WTC11 (cell line): ENCODE data around the gene PROCA1. TPM values are rescaled to one million over a fixed set of nuclear protein-coding genes. Genes with fewer than 3 reads are reported as not detected.

ENCODE experiments used
- ATAC-seq: fragments of 200-7000 bp; cut with Tn5 transposase; 2 replicates; pipeline ENCODE4 v1.10.0; 2021; ENCODE audit warnings: mild to moderate bottlenecking, moderate library complexity
- CTCF ChIA-PET: fragments of 300-600 bp; sonication (Branson Sonifier 250); formaldehyde crosslinking; loops from one replicate; lab custom pipeline; 2021; ENCODE audit warnings: antibody characterized with exemption; lab: Charles Lee
- POLR2A ChIA-PET: fragments of 350-600 bp; sonication (Branson Sonifier 250); formaldehyde crosslinking; loops from one replicate; lab custom pipeline; 2021; ENCODE audit warnings: antibody characterized with exemption; lab: Charles Lee
- DNase-seq: peaks from one replicate; pipeline ENCODE4 v3.0.0; 2021; ENCODE audit warnings: low spot score
- H3K27ac Mint-ChIP-seq: 2 replicates; pipeline ENCODE4 v1.8.0; 2021; ENCODE audit warnings: mixed read lengths
- H3K27me3 Mint-ChIP-seq: 2 replicates; pipeline ENCODE4 v1.8.0; 2021; ENCODE audit warnings: low read depth, mild to moderate bottlenecking, moderate library complexity, mixed read lengths
- H3K36me3 Mint-ChIP-seq: 2 replicates; pipeline ENCODE4 v1.8.0; 2021; ENCODE audit warnings: mixed read lengths
- H3K4me1 Mint-ChIP-seq: 2 replicates; pipeline ENCODE4 v1.8.0; 2022; ENCODE audit warnings: mixed read lengths
- H3K4me3 Mint-ChIP-seq: 2 replicates; pipeline ENCODE4 v1.8.0; 2021; ENCODE audit warnings: mild to moderate bottlenecking, moderate library complexity, mixed read lengths
- H3K9me3 Mint-ChIP-seq: 2 replicates; pipeline ENCODE4 v1.8.0; 2021; ENCODE audit warnings: mixed read lengths
- ATF1 ChIP-seq: sonication (generic); formaldehyde crosslinking; IDR thresholded peaks from 2 replicates; pipeline ENCODE4 v1.8.1; 2023; ENCODE audit warnings: mild to moderate bottlenecking, moderate library complexity, missing genetic modification reagents
- GRHL2 ChIP-seq: fragments of 250-450 bp; sonication (Bioruptor Pico); IDR thresholded peaks from 2 replicates; pipeline ENCODE4 v1.8.0; 2022; ENCODE audit warnings: mild to moderate bottlenecking, moderate library complexity; ENCODE audit not compliant: insufficient replicate concordance, severe bottlenecking
- RELA ChIP-seq: sonication (generic); formaldehyde crosslinking; IDR thresholded peaks from 2 replicates; pipeline ENCODE4 v1.8.1; 2022; ENCODE audit warnings: missing genetic modification reagents, mild to moderate bottlenecking, borderline replicate concordance
- SMAD3 ChIP-seq: sonication (generic); formaldehyde crosslinking; IDR thresholded peaks from 2 replicates; pipeline ENCODE4 v1.8.0; 2022; ENCODE audit warnings: missing genetic modification reagents, mild to moderate bottlenecking, borderline replicate concordance
- TP53 ChIP-seq: sonication (generic); formaldehyde crosslinking; IDR thresholded peaks from 2 replicates; pipeline ENCODE4 v1.8.1; 2023; ENCODE audit warnings: mild to moderate bottlenecking, missing genetic modification reagents
- ZBTB21 ChIP-seq: sonication (generic); formaldehyde crosslinking; IDR thresholded peaks from 2 replicates; pipeline ENCODE4 v1.8.1; 2023; ENCODE audit warnings: mild to moderate bottlenecking, missing genetic modification reagents, borderline replicate concordance
- ZNF232 ChIP-seq: sonication (generic); formaldehyde crosslinking; IDR thresholded peaks from 2 replicates; pipeline ENCODE4 v1.8.0; 2022; ENCODE audit warnings: mild to moderate bottlenecking, missing genetic modification reagents
- ZNF423 ChIP-seq: fragments of 250-450 bp; sonication (Bioruptor Pico); IDR thresholded peaks from 2 replicates; pipeline ENCODE4 v2.1.2; 2022; ENCODE audit warnings: mild to moderate bottlenecking, moderate library complexity
- total RNA-seq: library from RNA; stranded (reverse); gene quantifications from 3 replicates; pipeline ENCODE4 v1.2.3, GENCODE V29; 2021
- TF ChIP-seq, protein P1 (sequence below): sonication (generic); formaldehyde crosslinking; IDR thresholded peaks from 2 replicates; pipeline ENCODE4 v1.8.0; 2022; ENCODE audit warnings: mild to moderate bottlenecking, missing genetic modification reagents
- TF ChIP-seq, protein P2 (sequence below): fragments of 250-450 bp; sonication (Bioruptor Pico); IDR thresholded peaks from 2 replicates; pipeline ENCODE4 v1.9.0; 2021; ENCODE audit warnings: mild to moderate bottlenecking
- TF ChIP-seq, protein P3 (sequence below): sonication (generic); formaldehyde crosslinking; IDR thresholded peaks from 2 replicates; pipeline ENCODE4 v1.8.0; 2022; ENCODE audit warnings: mild to moderate bottlenecking, missing genetic modification reagents
- TF ChIP-seq, protein P4 (sequence below): sonication (generic); formaldehyde crosslinking; IDR thresholded peaks from 2 replicates; pipeline ENCODE4 v1.8.1; 2022; ENCODE audit warnings: missing genetic modification reagents, borderline replicate concordance
- TF ChIP-seq, protein P5 (sequence below): fragments of 250-450 bp; sonication (Bioruptor Pico); IDR thresholded peaks from 2 replicates; pipeline ENCODE4 v1.9.0; 2021; ENCODE audit warnings: mild to moderate bottlenecking, borderline replicate concordance
- TF ChIP-seq, protein P6 (sequence below): sonication (generic); formaldehyde crosslinking; IDR thresholded peaks from 2 replicates; pipeline ENCODE4 v1.8.1; 2022; ENCODE audit warnings: mild to moderate bottlenecking, missing genetic modification reagents, moderate library complexity, borderline replicate concordance
- TF ChIP-seq, protein P7 (sequence below): fragments of 250-450 bp; sonication (Bioruptor Pico); IDR thresholded peaks from 2 replicates; pipeline ENCODE4 v1.8.0; 2021; ENCODE audit warnings: mild to moderate bottlenecking
- TF ChIP-seq, protein P8 (sequence below): fragments of 250-450 bp; sonication (Bioruptor Pico); IDR thresholded peaks from 2 replicates; pipeline ENCODE4 v1.9.0; 2021; ENCODE audit warnings: moderate library complexity, mild to moderate bottlenecking, inconsistent platforms, borderline replicate concordance
- TF ChIP-seq, protein P9 (sequence below): fragments of 250-450 bp; sonication (Bioruptor Pico); IDR thresholded peaks from 2 replicates; pipeline ENCODE4 v1.9.0; 2021; ENCODE audit warnings: mild to moderate bottlenecking
- TF ChIP-seq, protein P10 (sequence below): fragments of 250-450 bp; sonication (Bioruptor Pico); conservative IDR thresholded peaks from 2 replicates; pipeline ENCODE4 v1.9.0; 2021; ENCODE audit warnings: mild to moderate bottlenecking

The PROCA1 gene
- total RNA-seq, 1 experiment from 2014 or later, result 28.4 TPM

DNA sequence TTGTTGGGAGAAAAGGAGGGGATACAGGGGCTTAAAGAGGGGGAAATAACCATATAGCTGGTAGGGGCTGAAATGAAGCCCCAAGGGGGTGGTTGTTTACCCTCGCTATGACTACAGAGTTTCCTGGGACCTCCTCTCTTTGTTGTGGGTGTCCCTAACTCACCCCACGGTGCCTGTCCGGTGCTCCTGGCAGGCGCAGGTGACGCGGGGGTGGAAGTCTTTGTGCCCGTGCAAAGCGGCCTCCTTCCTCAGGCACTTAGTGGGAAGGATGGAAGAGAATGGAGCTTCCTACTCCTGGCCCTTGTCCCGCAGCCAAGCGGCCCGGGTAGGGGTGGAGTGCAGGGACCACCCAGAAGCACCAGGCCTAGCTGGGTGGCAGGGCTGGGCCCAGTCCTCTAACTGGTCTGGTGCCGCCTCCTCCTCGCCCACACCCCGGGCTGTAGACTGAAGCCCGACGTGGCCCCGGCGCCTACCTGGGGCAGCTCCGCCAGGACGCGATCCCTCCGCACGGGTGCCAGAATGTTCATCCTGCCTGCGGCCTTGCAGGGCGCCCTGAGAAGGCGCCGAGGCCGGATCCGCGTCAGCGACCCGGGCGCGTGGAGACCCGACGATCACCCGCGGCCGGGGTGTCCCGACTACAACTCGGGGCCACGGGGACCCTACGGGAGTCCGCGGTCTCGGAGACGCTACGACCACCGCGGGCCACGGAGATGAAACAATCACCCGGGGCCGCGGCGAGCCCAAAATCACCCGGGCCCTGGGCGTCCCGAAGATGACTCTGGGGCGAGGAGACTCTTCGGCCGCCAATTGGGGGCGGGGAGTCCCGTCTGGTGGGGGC lies 5.3 kb upstream of the PROCA1 start (continued):
- TF ChIP-seq, protein P1, sequence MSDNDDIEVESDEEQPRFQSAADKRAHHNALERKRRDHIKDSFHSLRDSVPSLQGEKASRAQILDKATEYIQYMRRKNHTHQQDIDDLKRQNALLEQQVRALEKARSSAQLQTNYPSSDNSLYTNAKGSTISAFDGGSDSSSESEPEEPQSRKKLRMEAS (CRISPR knock-in tag), result no peak
- TF ChIP-seq, protein P2, sequence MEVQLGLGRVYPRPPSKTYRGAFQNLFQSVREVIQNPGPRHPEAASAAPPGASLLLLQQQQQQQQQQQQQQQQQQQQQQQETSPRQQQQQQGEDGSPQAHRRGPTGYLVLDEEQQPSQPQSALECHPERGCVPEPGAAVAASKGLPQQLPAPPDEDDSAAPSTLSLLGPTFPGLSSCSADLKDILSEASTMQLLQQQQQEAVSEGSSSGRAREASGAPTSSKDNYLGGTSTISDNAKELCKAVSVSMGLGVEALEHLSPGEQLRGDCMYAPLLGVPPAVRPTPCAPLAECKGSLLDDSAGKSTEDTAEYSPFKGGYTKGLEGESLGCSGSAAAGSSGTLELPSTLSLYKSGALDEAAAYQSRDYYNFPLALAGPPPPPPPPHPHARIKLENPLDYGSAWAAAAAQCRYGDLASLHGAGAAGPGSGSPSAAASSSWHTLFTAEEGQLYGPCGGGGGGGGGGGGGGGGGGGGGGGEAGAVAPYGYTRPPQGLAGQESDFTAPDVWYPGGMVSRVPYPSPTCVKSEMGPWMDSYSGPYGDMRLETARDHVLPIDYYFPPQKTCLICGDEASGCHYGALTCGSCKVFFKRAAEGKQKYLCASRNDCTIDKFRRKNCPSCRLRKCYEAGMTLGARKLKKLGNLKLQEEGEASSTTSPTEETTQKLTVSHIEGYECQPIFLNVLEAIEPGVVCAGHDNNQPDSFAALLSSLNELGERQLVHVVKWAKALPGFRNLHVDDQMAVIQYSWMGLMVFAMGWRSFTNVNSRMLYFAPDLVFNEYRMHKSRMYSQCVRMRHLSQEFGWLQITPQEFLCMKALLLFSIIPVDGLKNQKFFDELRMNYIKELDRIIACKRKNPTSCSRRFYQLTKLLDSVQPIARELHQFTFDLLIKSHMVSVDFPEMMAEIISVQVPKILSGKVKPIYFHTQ, result no peak
- TF ChIP-seq TP53 (CRISPR knock-in tag), result no peak
- 0 out of 2 replicates have a peak, but pooled peaks have one; percentile 15 for TF ChIP-seq ZBTB21
- no peak for TF ChIP-seq ZNF423
- TF ChIP-seq, protein P3, sequence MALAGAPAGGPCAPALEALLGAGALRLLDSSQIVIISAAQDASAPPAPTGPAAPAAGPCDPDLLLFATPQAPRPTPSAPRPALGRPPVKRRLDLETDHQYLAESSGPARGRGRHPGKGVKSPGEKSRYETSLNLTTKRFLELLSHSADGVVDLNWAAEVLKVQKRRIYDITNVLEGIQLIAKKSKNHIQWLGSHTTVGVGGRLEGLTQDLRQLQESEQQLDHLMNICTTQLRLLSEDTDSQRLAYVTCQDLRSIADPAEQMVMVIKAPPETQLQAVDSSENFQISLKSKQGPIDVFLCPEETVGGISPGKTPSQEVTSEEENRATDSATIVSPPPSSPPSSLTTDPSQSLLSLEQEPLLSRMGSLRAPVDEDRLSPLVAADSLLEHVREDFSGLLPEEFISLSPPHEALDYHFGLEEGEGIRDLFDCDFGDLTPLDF (CRISPR knock-in tag), result no peak
- TF ChIP-seq, protein P4, sequence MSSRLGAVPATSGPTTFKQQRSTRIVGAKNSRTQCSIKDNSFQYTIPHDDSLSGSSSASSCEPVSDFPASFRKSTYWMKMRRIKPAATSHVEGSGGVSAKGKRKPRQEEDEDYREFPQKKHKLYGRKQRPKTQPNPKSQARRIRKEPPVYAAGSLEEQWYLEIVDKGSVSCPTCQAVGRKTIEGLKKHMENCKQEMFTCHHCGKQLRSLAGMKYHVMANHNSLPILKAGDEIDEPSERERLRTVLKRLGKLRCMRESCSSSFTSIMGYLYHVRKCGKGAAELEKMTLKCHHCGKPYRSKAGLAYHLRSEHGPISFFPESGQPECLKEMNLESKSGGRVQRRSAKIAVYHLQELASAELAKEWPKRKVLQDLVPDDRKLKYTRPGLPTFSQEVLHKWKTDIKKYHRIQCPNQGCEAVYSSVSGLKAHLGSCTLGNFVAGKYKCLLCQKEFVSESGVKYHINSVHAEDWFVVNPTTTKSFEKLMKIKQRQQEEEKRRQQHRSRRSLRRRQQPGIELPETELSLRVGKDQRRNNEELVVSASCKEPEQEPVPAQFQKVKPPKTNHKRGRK (CRISPR knock-in tag), result no peak
- no peak for TF ChIP-seq GRHL2 (CRISPR knock-in tag)
- TF ChIP-seq, protein P5, sequence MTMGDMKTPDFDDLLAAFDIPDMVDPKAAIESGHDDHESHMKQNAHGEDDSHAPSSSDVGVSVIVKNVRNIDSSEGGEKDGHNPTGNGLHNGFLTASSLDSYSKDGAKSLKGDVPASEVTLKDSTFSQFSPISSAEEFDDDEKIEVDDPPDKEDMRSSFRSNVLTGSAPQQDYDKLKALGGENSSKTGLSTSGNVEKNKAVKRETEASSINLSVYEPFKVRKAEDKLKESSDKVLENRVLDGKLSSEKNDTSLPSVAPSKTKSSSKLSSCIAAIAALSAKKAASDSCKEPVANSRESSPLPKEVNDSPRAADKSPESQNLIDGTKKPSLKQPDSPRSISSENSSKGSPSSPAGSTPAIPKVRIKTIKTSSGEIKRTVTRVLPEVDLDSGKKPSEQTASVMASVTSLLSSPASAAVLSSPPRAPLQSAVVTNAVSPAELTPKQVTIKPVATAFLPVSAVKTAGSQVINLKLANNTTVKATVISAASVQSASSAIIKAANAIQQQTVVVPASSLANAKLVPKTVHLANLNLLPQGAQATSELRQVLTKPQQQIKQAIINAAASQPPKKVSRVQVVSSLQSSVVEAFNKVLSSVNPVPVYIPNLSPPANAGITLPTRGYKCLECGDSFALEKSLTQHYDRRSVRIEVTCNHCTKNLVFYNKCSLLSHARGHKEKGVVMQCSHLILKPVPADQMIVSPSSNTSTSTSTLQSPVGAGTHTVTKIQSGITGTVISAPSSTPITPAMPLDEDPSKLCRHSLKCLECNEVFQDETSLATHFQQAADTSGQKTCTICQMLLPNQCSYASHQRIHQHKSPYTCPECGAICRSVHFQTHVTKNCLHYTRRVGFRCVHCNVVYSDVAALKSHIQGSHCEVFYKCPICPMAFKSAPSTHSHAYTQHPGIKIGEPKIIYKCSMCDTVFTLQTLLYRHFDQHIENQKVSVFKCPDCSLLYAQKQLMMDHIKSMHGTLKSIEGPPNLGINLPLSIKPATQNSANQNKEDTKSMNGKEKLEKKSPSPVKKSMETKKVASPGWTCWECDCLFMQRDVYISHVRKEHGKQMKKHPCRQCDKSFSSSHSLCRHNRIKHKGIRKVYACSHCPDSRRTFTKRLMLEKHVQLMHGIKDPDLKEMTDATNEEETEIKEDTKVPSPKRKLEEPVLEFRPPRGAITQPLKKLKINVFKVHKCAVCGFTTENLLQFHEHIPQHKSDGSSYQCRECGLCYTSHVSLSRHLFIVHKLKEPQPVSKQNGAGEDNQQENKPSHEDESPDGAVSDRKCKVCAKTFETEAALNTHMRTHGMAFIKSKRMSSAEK (CRISPR knock-in tag), result no peak
- TF ChIP-seq, protein P6, sequence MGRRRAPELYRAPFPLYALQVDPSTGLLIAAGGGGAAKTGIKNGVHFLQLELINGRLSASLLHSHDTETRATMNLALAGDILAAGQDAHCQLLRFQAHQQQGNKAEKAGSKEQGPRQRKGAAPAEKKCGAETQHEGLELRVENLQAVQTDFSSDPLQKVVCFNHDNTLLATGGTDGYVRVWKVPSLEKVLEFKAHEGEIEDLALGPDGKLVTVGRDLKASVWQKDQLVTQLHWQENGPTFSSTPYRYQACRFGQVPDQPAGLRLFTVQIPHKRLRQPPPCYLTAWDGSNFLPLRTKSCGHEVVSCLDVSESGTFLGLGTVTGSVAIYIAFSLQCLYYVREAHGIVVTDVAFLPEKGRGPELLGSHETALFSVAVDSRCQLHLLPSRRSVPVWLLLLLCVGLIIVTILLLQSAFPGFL (CRISPR knock-in tag), result no peak
- no peak for TF ChIP-seq RELA (CRISPR knock-in tag)

DNA sequence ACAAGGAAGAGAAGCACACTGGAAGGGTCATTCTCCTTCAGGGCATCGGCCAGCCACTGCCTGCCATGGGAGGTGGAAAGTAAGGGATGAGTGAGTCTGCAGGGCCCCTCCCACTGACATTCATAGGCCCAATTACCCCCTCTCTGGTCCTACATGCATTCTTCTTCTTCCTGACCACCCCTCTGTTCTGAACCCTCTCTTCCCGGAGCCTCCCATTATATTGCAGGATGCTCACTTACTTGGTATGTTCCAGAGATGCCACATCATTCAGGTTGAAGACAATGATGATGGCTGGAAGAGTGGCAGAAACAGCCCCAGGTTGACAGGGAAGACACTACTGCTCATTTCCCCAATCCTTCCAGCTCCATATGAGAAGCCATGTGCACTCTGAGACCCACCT lies 3.5 kb upstream of the PROCA1 start:
- Mint-ChIP-seq H3K36me3 (peaks cover 28% of the 10 kb centered on the region), H3K27me3 (no peaks in the 10 kb centered on the region), H3K9me3 (no peaks in the 10 kb centered on the region), H3K4me1 (peaks cover 30% of the 10 kb centered on the region), H3K27ac (no peak overlapping the region), H3K4me3 (peak overlapping the region; percentile 100)
- POLR2A ChIA-PET, result no interaction called here
- CTCF ChIA-PET, result no interaction called here
- ATAC-seq (no peak), DNase-seq (no peak)
- TF ChIP-seq ZNF232 (CRISPR knock-in tag), result no peak
- TF ChIP-seq, protein P7, sequence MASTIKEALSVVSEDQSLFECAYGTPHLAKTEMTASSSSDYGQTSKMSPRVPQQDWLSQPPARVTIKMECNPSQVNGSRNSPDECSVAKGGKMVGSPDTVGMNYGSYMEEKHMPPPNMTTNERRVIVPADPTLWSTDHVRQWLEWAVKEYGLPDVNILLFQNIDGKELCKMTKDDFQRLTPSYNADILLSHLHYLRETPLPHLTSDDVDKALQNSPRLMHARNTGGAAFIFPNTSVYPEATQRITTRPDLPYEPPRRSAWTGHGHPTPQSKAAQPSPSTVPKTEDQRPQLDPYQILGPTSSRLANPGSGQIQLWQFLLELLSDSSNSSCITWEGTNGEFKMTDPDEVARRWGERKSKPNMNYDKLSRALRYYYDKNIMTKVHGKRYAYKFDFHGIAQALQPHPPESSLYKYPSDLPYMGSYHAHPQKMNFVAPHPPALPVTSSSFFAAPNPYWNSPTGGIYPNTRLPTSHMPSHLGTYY (CRISPR knock-in tag), result no peak
- TF ChIP-seq, protein P8, sequence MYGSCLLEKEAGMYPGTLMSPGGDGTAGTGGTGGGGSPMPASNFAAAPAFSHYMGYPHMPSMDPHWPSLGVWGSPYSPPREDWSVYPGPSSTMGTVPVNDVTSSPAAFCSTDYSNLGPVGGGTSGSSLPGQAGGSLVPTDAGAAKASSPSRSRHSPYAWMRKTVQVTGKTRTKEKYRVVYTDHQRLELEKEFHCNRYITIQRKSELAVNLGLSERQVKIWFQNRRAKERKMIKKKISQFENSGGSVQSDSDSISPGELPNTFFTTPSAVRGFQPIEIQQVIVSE (CRISPR knock-in tag), result no peak
- no peak for TF ChIP-seq SMAD3 (CRISPR knock-in tag)
- TF ChIP-seq, protein P9, sequence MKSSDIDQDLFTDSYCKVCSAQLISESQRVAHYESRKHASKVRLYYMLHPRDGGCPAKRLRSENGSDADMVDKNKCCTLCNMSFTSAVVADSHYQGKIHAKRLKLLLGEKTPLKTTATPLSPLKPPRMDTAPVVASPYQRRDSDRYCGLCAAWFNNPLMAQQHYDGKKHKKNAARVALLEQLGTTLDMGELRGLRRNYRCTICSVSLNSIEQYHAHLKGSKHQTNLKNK (CRISPR knock-in tag), result no peak
- no peak for TF ChIP-seq ATF1 (CRISPR knock-in tag)
- TF ChIP-seq, protein P10, sequence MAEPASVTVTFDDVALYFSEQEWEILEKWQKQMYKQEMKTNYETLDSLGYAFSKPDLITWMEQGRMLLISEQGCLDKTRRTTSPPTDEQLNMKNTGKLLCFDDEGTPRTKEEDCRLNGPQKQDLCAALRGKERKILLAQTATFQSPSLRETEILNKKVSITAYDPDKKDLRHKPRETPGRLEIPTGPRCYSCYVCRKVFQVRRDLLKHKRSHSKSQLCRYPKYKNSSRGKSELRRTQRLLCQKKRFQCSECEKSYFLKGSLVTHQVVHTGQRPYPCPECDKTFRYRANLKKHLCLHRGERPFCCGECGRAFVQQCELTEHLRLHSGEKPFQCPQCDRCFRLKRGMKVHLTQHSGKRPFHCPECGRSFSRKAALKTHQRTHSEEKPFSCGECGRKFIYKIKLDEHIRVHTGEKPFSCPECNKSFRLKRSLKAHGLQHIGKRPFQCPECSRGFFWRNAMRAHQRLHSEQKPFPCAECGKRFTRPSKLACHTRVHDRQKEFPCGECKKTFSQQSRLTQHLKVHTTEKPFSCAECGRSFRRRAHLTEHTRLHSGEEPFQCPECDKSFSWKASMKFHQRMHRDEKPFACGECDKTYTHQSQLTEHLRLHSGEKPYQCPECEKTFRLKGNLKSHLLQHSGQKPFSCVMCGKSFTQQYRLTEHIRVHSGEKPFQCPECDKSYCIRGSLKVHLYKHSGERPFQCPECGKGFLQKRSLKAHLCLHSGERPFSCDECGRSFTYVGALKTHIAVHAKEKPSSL (CRISPR knock-in tag), result no peak
